ENCODE results near the gene RACGAP1. TPM values are rescaled to one million over a fixed set of nuclear protein-coding genes. Genes with fewer than 3 reads are reported as not detected.
A peak's percentile ranks its signal among the peaks of the same experiment; 100 is the strongest.

The RACGAP1 gene
- polyA plus RNA-seq, 3 donors: 3.1 to 5.4 (median 3.6) TPM

- DNase-seq: no peak
- Histone ChIP-seq H3K27ac (ENCODE audit: low read depth in 1 of 2, low read length in 2 of 2) (no peak overlapping the region), H3K79me2 (ENCODE audit: insufficient read depth, low read length) (no peaks in the 10 kb centered on the region), H2AFZ (ENCODE audit: insufficient read depth, low read depth, low read length, poor library complexity, severe bottlenecking) (no peak overlapping the region), H3K36me3 (replicated peaks in 1 of 2; ENCODE audit: control insufficient read depth in 1 of 2, insufficient read depth in 2 of 2, low read length in 2 of 2) (no peaks in the 10 kb centered on the region), H3K9ac (ENCODE audit: insufficient read depth, low read length, poor library complexity, severe bottlenecking) (no peak overlapping the region), H3K4me1 (ENCODE audit: control insufficient read depth in 1 of 2, insufficient read depth in 2 of 2, low read length in 2 of 2) (peaks cover 19 to 25% of the 10 kb centered on the region in 2 donors), H3K27me3 (ENCODE audit: control insufficient read depth in 2 of 2, insufficient read depth in 2 of 2, low read length in 2 of 2) (peaks cover 20 to 49% of the 10 kb centered on the region in 2 donors), H3K9me3 (replicated peaks in 1 of 2; ENCODE audit: control insufficient read depth in 1 of 2, insufficient read depth in 1 of 2, low read length in 2 of 2) (peaks cover 0 to 8% of the 10 kb centered on the region in 2 donors), H3K4me3 (replicated peaks in 1 of 3; ENCODE audit: low read depth in 2 of 3, low read length in 3 of 3) (no peak overlapping the region), H4K20me1 (ENCODE audit: insufficient read depth, low read length) (no peaks in the 10 kb centered on the region), H3K4me2 (replicated peaks; ENCODE audit: extremely low read depth, low read length, poor library complexity, severe bottlenecking) (no peak overlapping the region)
- Mint-ChIP-seq H3K4me1 (peaks cover 33% of the 10 kb centered on the region), H3K27me3 (ENCODE audit: low read depth in 3 of 3) (peaks cover 55 to 80% (median 60%) of the 10 kb centered on the region in 3 donors), H3K27ac (no peak overlapping the region), H3K4me3 (peak overlapping the region in 1 of 2 donors; percentile 80), H3K9me3 (peaks cover 0 to 17% (median 5%) of the 10 kb centered on the region in 7 donors), H3K36me3 (peaks cover 5 to 6% of the 10 kb centered on the region in 2 donors)
- TF ChIP-seq CTCF (IDR thresholded peaks at IDR 0.05): no peak
- 93% methylated on average over 14 of the region's 15 CpGs for WGBS (ENCODE audit: insufficient coverage)
- intact Hi-C loops (cut with micrococcal nuclease): loop anchor here in 1 of 2 donors (5.0 kb wide), 1 partner anchor 92 kb away; no protein-coding TSS in a partner anchor
Observed at GRCh38 chr12:50058743-50059312, 33.5 kb upstream of the RACGAP1 start.

- intact Hi-C loops (cut with micrococcal nuclease): loop anchor here (2.0 to 5.0 kb wide), 2 partner anchors 91 kb away; no protein-coding TSS in a partner anchor
- H3K9me3 ChIP-seq (replicated peaks in 1 of 2; ENCODE audit: control insufficient read depth in 1 of 2, insufficient read depth in 1 of 2, low read length in 2 of 2): peaks cover 0 to 8% of the 10 kb centered on the region in 2 donors
- Mint-ChIP-seq H3K4me1 (peaks cover 39% of the 10 kb centered on the region), H3K9me3 (peaks cover 0 to 17% (median 5%) of the 10 kb centered on the region in 7 donors), H3K27ac (no peak overlapping the region), H3K27me3 (ENCODE audit: low read depth in 3 of 3) (peaks cover 52 to 73% (median 55%) of the 10 kb centered on the region in 3 donors), H3K36me3 (peaks cover 5 to 6% of the 10 kb centered on the region in 2 donors), H3K4me3 (peak overlapping the region; percentile 41 to 80)
- H3K4me3 ChIP-seq (replicated peaks in 1 of 3; ENCODE audit: low read depth in 2 of 3, low read length in 3 of 3): peak overlapping the region in 1 of 3 experiments; percentile 75
- peak overlapping the region; percentile 89 for H3K4me2 ChIP-seq (replicated peaks; ENCODE audit: extremely low read depth, low read length, poor library complexity, severe bottlenecking)
- no peaks in the 10 kb centered on the region for H3K36me3 ChIP-seq (replicated peaks in 1 of 2; ENCODE audit: control insufficient read depth in 1 of 2, insufficient read depth in 2 of 2, low read length in 2 of 2)
- H4K20me1 ChIP-seq (ENCODE audit: insufficient read depth, low read length): no peaks in the 10 kb centered on the region
- 34% methylated on average over 7 of the region's 30 CpGs for WGBS (ENCODE audit: insufficient coverage)
- no peak for DNase-seq
- H2AFZ ChIP-seq (ENCODE audit: insufficient read depth, low read depth, low read length, poor library complexity, severe bottlenecking): no peak overlapping the region
- H3K79me2 ChIP-seq (ENCODE audit: insufficient read depth, low read length): no peaks in the 10 kb centered on the region
- H3K27ac ChIP-seq (ENCODE audit: low read depth in 1 of 2, low read length in 2 of 2): no peak overlapping the region
- no peak overlapping the region for H3K9ac ChIP-seq (ENCODE audit: insufficient read depth, low read length, poor library complexity, severe bottlenecking)
- H3K27me3 ChIP-seq (ENCODE audit: control insufficient read depth in 2 of 2, insufficient read depth in 2 of 2, low read length in 2 of 2): peaks cover 20 to 44% of the 10 kb centered on the region in 2 donors
- TF ChIP-seq CTCF (IDR thresholded peaks at IDR 0.05): no peak
- H3K4me1 ChIP-seq (ENCODE audit: control insufficient read depth in 1 of 2, insufficient read depth in 2 of 2, low read length in 2 of 2): peaks cover 24 to 25% of the 10 kb centered on the region in 2 donors
Observed at GRCh38 chr12:50057896-50058670, 32.8 kb upstream of the RACGAP1 start.

All from CD14-positive monocyte (primary cell).